Urothelium cell line (cell line): ENCODE measurements around the gene RELCH.
A peak's percentile ranks its signal among the peaks of the same experiment; 100 is the strongest.
"Not testable (repeated sequence)": the region's sequence is repeated elsewhere in the genome, so short reads cannot be mapped to it uniquely, and the experiment has no call there.

Experiments
- DNase-seq: peaks from one replicate; pipeline ENCODE4 v3.0.0; 2011; ENCODE audit warnings: low spot score, mixed read lengths
- FAIRE-seq: peaks from 2 replicates; lab custom pipeline; 2011; peaks lifted over from hg19 to GRCh38; lab: Jason Lieb, UNC

RELCH gene, protein sequence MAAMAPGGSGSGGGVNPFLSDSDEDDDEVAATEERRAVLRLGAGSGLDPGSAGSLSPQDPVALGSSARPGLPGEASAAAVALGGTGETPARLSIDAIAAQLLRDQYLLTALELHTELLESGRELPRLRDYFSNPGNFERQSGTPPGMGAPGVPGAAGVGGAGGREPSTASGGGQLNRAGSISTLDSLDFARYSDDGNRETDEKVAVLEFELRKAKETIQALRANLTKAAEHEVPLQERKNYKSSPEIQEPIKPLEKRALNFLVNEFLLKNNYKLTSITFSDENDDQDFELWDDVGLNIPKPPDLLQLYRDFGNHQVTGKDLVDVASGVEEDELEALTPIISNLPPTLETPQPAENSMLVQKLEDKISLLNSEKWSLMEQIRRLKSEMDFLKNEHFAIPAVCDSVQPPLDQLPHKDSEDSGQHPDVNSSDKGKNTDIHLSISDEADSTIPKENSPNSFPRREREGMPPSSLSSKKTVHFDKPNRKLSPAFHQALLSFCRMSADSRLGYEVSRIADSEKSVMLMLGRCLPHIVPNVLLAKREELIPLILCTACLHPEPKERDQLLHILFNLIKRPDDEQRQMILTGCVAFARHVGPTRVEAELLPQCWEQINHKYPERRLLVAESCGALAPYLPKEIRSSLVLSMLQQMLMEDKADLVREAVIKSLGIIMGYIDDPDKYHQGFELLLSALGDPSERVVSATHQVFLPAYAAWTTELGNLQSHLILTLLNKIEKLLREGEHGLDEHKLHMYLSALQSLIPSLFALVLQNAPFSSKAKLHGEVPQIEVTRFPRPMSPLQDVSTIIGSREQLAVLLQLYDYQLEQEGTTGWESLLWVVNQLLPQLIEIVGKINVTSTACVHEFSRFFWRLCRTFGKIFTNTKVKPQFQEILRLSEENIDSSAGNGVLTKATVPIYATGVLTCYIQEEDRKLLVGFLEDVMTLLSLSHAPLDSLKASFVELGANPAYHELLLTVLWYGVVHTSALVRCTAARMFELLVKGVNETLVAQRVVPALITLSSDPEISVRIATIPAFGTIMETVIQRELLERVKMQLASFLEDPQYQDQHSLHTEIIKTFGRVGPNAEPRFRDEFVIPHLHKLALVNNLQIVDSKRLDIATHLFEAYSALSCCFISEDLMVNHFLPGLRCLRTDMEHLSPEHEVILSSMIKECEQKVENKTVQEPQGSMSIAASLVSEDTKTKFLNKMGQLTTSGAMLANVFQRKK

DNA sequence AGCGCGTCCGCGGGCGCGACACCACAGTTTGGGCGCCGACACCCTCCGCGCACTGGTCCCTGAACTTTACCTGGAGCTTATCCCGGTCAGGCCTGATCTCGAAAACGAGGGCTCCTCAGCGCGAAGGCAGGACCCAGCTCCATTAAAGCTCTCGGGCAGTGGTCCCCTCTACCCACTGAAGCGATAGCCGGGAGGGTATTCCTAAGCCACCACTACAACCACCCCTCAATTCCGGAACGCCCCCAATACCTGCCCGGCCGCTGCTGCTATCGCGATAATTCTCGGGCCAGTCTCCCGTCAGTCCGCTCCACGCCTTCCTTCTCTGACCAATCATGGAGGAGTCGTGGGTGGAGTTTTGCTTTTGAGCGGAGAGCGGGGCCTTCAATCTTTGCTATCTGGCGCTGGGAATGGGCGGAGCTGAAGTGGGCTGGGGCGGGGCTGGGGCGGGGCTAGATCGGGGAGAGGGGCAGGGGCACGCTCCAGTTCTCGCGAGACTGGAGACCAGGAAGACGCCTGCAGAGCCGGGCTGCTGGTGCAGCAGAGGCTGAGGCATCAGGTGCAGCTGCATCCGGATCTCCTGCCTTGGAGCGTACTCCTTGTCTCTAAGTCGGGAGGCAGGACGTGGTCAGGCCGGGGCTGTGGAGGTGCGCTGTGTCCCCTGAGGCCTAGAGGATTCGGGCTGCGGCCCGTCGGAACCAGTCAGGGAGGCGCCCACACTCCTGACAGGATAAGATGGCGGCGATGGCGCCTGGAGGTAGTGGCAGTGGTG is at the start of gene RELCH, which contains the start of gene PIGN:
Gene RELCH, plus strand, starts transcription at position 482 of the 769 bp plus-strand sequence. Its CDS starts 251 bp downstream, at position 733.
Gene PIGN, minus strand, starts transcription at position 283 of the 769 bp plus-strand sequence. CDS start 25,703 bp downstream, outside the sequence.
- FAIRE-seq, result no peak
- DNase-seq, result peak; percentile 96

- no peak for DNase-seq
- FAIRE-seq, result no peak
Measured at GRCh38 chr18:62138461-62139235, 48.4 kb upstream of the RELCH start.

- FAIRE-seq (no peak), DNase-seq (no peak)
Measured at GRCh38 chr18:62140259-62140658, 46.8 kb upstream of the RELCH start.

DNA sequence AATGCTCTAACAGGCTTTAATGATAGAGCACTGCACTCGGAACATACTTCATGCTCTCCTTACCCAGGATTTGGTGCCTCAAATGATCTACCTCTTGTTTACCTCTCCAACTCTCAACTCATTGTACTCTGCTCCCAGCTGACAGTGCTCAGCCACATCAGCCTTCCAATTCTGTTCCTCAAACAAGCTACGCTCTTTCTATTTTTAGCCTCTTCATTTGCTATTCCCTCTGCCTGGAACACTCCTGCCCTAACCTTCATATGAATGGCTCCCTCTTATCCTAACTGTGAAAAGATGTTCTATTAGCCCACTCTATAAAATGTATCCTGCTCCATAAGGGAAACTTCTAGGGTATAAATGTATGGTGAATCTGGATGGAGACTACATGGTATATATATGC is 42.7 kb upstream of the RELCH start:
- DNase-seq, result no peak
- FAIRE-seq, result no peak

GRCh38 chr18:62151068-62151771 is 35.8 kb upstream of the RELCH start:
- FAIRE-seq (no peak), DNase-seq (no peak)

- no peak for DNase-seq
- FAIRE-seq, result no peak
Measured at GRCh38 chr18:62152844-62153243, 34.2 kb upstream of the RELCH start.

DNA sequence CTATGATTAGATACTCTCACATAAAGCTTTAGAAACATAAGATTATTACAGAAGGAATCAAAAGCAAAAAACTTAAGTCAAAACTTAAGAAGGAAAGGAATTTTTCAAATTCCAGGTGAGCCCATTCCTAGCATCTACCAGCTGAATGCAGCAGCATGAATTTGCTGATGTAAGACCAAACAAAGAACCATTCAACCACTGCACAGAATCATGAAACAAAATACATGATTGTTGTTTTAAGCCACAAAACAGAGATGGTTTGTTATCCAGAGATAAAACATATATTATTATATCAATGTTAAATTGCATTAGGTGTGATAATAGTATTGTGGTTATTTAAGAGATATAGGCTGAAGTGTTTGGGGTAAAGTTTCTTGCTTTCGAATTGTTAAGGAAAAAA is 29.2 kb upstream of the RELCH start:
- DNase-seq (no peak), FAIRE-seq (no peak)

DNA sequence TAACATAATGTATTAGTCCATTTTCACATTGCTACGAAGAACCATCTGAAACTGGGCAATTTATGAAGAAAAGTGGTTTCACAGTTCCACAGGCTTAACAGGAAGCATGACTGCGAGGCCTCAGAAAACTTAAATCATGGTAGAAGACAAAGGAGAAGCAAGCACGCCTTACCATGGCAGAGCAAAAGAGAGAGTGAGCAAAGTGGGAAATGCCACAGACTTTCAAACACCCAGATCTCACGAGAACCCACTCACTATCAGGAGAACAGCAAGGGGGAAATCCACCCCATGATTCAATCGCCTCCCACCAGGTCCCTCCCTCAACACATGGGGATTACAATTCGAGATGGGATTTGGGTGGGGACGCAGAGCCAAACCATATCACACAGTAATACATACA is 22.7 kb upstream of the RELCH start:
- DNase-seq (no peak), FAIRE-seq (no peak)

DNA sequence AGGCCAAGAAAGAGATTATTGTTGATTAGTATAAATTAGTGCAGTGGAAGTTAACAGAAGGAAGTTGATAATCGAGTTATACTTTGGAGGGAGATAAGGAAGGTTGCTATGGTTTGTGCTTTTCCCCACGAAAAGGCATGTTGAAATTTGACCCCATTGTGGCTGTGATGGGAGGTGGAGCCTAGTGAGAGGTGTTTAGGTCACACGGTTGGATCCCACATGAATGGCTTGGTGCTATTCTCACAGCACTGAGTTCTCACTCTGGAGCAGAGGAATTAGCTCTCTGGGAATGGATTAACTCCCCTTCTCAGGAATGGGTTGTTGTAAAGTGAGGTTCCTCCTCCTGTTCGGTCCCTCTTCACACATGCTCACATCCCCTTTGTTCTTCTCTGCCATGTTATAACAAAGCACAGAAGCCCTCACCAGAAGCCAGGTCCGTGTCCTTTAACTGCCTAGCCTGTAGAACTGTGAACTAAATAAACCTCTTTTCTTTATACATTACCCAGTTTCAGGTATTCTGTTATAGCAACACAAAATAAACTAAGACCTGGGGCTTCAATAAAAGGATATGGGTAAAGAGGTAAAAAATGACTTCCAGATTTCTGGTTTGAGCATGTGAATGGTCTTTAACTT is 22.1 kb upstream of the RELCH start:
- no peak for DNase-seq
- no peak for FAIRE-seq

- no peak for FAIRE-seq
Measured at GRCh38 chr18:62165583-62165982, 21.5 kb upstream of the RELCH start.

GRCh38 chr18:62166524-62166923 is 20.5 kb upstream of the RELCH start:
- not testable (repeated sequence) for FAIRE-seq

More at GRCh38 chr18:62165583-62165982, 21.5 kb upstream of the RELCH start:
- no peak for DNase-seq

GRCh38 chr18:62170857-62171256 is 16.2 kb upstream of the RELCH start:
- no peak for FAIRE-seq
- no peak for DNase-seq

More at GRCh38 chr18:62166524-62166923, 20.5 kb upstream of the RELCH start:
- DNase-seq, result not testable (repeated sequence)

GRCh38 chr18:62172298-62172697 is 14.8 kb upstream of the RELCH start:
- no peak for FAIRE-seq

GRCh38 chr18:62175521-62175920 is 11.5 kb upstream of the RELCH start:
- FAIRE-seq (no peak), DNase-seq (no peak)

More at GRCh38 chr18:62172298-62172697, 14.8 kb upstream of the RELCH start:
- DNase-seq, result no peak

DNA sequence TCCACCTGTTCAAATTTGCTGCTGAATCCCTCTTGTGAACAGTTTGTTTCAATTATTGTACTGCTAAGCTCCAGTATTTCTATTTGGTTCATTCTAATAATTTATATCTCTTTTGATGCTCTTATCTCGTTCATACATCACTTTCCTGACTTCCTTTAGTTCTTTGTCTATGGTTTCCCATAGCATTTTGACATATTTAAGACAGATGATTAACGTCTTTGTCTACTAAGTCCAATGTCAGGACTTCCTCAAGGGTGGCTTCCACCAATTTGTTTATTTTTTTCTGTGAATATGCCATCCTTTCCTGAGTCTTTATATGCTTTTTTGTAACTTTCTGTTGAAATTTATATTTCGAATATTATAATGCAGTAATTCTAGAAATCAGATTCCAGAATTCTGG is 9.8 kb upstream of the RELCH start:
- no peak for DNase-seq
- FAIRE-seq, result no peak

DNA sequence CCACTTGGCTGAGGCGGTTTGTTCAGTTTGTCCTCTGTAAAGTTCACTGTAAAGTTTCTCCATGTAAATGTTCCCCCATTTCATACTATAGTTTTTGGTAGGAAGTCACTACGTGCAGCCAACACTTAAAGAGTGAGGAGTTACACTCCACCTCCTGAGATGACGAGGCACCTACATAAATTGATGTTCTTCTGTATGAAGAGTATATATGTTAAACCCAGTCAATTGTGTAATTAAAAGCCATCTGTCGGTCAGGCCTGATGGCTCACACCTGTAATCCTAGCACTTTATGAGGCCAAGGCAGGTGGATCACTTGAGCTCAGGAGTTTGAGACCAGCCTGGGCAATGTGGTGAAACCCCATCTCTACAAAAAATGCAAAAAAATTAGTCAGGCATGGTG is 7.8 kb upstream of the RELCH start:
- FAIRE-seq, result no peak
- DNase-seq, result no peak

DNA sequence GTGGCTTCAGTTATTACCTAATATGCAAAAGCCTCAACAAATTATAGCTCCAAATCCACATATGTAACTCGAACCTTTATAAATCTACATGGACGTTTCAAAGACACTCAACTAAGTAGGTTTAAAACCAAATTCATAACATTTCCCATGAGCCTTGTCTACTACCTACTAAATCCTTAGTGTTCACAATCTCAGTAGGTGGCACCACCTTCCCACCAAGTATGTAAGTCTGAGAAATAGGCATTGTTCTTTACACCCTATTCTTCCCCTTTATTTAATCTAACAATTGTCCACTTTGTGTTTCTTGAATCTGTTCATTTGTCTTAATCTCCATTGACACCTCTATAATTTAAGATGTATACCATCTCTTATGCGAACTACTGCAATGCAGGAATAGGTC is 4.8 kb upstream of the RELCH start:
- DNase-seq (no peak), FAIRE-seq (no peak)

DNA sequence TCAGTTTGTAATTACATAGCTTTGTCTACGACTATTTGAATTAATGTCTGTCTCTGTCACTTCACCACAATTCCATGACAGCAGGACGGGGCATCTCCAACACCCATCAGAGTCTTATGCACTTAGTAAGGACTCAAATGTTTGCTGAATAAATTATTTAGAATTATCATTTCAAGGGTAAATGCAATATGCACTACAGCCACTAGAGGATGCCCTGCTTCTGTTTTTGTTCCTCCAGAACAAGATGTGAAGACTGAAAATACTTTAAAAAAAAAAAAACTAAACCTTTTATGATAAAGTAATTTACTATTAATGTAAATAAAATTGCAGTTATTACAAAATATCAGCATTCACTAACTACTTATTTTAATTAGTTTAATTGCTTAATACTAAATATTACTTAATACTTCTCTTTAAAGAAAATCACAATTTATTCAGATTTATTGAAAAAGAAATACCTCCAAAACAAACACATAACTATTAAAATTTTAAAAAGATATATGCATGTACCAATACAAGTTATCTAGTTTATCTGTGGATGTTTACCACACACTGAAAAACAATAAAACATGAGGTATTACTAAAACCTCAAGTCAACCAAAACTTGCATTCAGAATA is 3.4 kb upstream of the RELCH start:
- FAIRE-seq, result no peak
- DNase-seq, result peak; percentile 14
